Loucy (cell line): ENCODE data around the gene PRKN.

Source experiments
- H2AFZ ChIP-seq: fragments of 200-600 bp; sonication (generic); 2 replicates; pipeline ENCODE4 v1.6.0; 2016; ENCODE audit warnings: antibody characterized with exemption, mild to moderate bottlenecking, low read length, moderate library complexity
- H3F3A ChIP-seq: fragments of 200-600 bp; 2 replicates; pipeline ENCODE4 v1.6.0; 2016; ENCODE audit warnings: antibody characterized with exemption, low read depth, mild to moderate bottlenecking
- H3K27me3 ChIP-seq: fragments of 200-600 bp; sonication (generic); 2 replicates; pipeline ENCODE4 v1.6.1; 2014; ENCODE audit warnings: low read length, mild to moderate bottlenecking; ENCODE audit not compliant: insufficient read depth, poor library complexity, severe bottlenecking
- H3K36me3 ChIP-seq: fragments of 200-600 bp; sonication (generic); 2 replicates; pipeline ENCODE4 v1.6.1; 2016; ENCODE audit warnings: low read length; ENCODE audit not compliant: insufficient read depth
- H3K4me1 ChIP-seq: fragments of 200-600 bp; sonication (generic); 2 replicates; pipeline ENCODE4 v1.5.1; 2014; ENCODE audit warnings: low read length, mild to moderate bottlenecking; ENCODE audit not compliant: insufficient read depth, poor library complexity, severe bottlenecking
- H3K4me2 ChIP-seq: fragments of 200-600 bp; sonication (generic); 2 replicates; pipeline ENCODE4 v1.6.0; 2014; ENCODE audit warnings: antibody characterized with exemption, low read length, low read depth, mild to moderate bottlenecking; ENCODE audit not compliant: poor library complexity, severe bottlenecking
- H3K4me3 ChIP-seq: fragments of 200-600 bp; sonication (generic); 2 replicates; pipeline ENCODE4 v1.5.1; 2014; ENCODE audit warnings: low read length, mild to moderate bottlenecking, mixed read lengths; ENCODE audit not compliant: poor library complexity, severe bottlenecking
- H3K79me2 ChIP-seq: fragments of 200-600 bp; sonication (generic); 2 replicates; pipeline ENCODE4 v1.6.1; 2014; ENCODE audit warnings: low read length; ENCODE audit not compliant: insufficient read depth
- H3K9ac ChIP-seq: fragments of 200-600 bp; sonication (generic); 2 replicates; pipeline ENCODE4 v1.6.0; 2014; ENCODE audit warnings: mild to moderate bottlenecking, low read depth, low read length, moderate library complexity; ENCODE audit not compliant: poor library complexity, severe bottlenecking
- H3K9me2 ChIP-seq: fragments of 200-600 bp; sonication (generic); replicated peaks from 2 replicates; pipeline ENCODE4 v1.6.1; 2016; ENCODE audit warnings: low read depth, low read length, mixed read lengths
- H3K9me3 ChIP-seq: fragments of 200-600 bp; sonication (generic); 2 replicates; pipeline ENCODE4 v1.6.1; 2014; ENCODE audit warnings: mild to moderate bottlenecking, antibody characterized with exemption, low read length, low read depth; ENCODE audit not compliant: insufficient read depth
- H4K20me1 ChIP-seq: fragments of 200-600 bp; sonication (generic); 2 replicates; pipeline ENCODE4 v1.6.0; 2014; ENCODE audit warnings: antibody characterized with exemption, low read length, mild to moderate bottlenecking; ENCODE audit not compliant: insufficient read depth, poor library complexity, severe bottlenecking
- CTCF ChIP-seq: fragments of 200-600 bp; sonication (generic); conservative IDR thresholded peaks from 2 replicates; pipeline ENCODE4 v1.5.1; 2014; ENCODE audit warnings: mild to moderate bottlenecking, antibody characterized with exemption, low read length
- EZH2phosphoT487 ChIP-seq: fragments of 200-600 bp; IDR thresholded peaks from 2 replicates; pipeline ENCODE4 v1.6.1; 2018; ENCODE audit warnings: antibody characterized with exemption, mild to moderate bottlenecking, moderate library complexity, borderline replicate concordance

The PRKN gene

GRCh38 chr6:162541019-162541601 lies 186.5 kb downstream of the PRKN start:
- Histone ChIP-seq H3K4me2 (no peak overlapping the region), H3K4me3 (no peak overlapping the region), H3K9me2 (no peaks in the 10 kb centered on the region), H4K20me1 (no peaks in the 10 kb centered on the region), H3K79me2 (no peaks in the 10 kb centered on the region), H3K36me3 (no peaks in the 10 kb centered on the region), H3K9me3 (no peaks in the 10 kb centered on the region), H2AFZ (no peak overlapping the region), H3K9ac (no peak overlapping the region), H3F3A (no peaks in the 10 kb centered on the region), H3K27me3 (no peaks in the 10 kb centered on the region), H3K4me1 (no peaks in the 10 kb centered on the region)
- TF ChIP-seq CTCF (no peak), EZH2phosphoT487 (no peak)

GRCh38 chr6:162539321-162539720 lies 188.2 kb downstream of the PRKN start:
- no peak overlapping the region for H3K4me2 ChIP-seq
- H3K4me3 ChIP-seq: no peak overlapping the region
- H2AFZ ChIP-seq: no peak overlapping the region
- no peaks in the 10 kb centered on the region for H3K79me2 ChIP-seq
- H3F3A ChIP-seq: no peaks in the 10 kb centered on the region
- H3K9me3 ChIP-seq: no peaks in the 10 kb centered on the region
- no peak overlapping the region for H3K9ac ChIP-seq
- no peak for TF ChIP-seq CTCF
- TF ChIP-seq EZH2phosphoT487: no peak
- no peaks in the 10 kb centered on the region for H3K4me1 ChIP-seq
- no peaks in the 10 kb centered on the region for H4K20me1 ChIP-seq
- no peaks in the 10 kb centered on the region for H3K36me3 ChIP-seq
- no peaks in the 10 kb centered on the region for H3K9me2 ChIP-seq
- H3K27me3 ChIP-seq: no peaks in the 10 kb centered on the region

- Histone ChIP-seq H3K79me2 (no peaks in the 10 kb centered on the region), H2AFZ (no peak overlapping the region), H3K4me2 (no peak overlapping the region), H3K27me3 (no peaks in the 10 kb centered on the region), H3F3A (no peaks in the 10 kb centered on the region), H3K4me3 (no peak overlapping the region), H4K20me1 (no peaks in the 10 kb centered on the region), H3K9me3 (no peaks in the 10 kb centered on the region), H3K36me3 (no peaks in the 10 kb centered on the region), H3K9ac (no peak overlapping the region), H3K4me1 (no peaks in the 10 kb centered on the region), H3K9me2 (no peaks in the 10 kb centered on the region)
- TF ChIP-seq EZH2phosphoT487: no peak
- TF ChIP-seq CTCF: no peak
Observed at GRCh38 chr6:162538643-162539064, 188.9 kb downstream of the PRKN start.
